ENCODE measurements around the gene TRIM27. TPM values are rescaled to one million over a fixed set of nuclear protein-coding genes. Genes with fewer than 3 reads are reported as not detected.

TRIM27 gene
- total RNA-seq, 1 experiment from 2014 or later: 47.6 TPM

DNA sequence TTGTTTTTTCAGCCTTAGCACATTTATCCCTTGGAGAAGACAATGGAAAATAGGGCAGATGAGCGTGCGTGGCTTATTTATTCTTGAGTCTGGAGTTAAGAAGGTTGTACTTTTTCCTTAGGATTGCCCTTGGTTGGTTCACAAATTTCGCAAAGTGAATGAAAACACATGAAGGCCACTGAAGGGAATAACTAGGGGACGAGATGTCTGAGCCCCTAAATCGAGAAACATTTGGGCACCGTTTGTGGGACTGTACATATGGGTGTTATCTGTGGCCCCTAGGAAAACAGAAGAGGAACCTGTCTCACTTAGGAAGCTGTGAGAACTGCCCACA is 19.4 kb upstream of the TRIM27 start:
- ChIA-PET POLR2A (no interaction called here), CTCF (no interaction called here)
- Histone ChIP-seq H3K4me3 (ENCODE audit: low read depth, low read length) (peak overlapping the region; percentile 72), H3K4me1 (peaks cover 12% of the 10 kb centered on the region), H3K27me3 (replicated peaks; ENCODE audit: control insufficient read depth, insufficient read depth, low read length) (no peaks in the 10 kb centered on the region), H3K36me3 (ENCODE audit: control insufficient read depth, insufficient read depth, low read length) (no peaks in the 10 kb centered on the region; the same call in 1 of the 2 replicates), H3K9me3 (no peaks in the 10 kb centered on the region)
- BruUV-seq (replicated peaks): no TSS peak
- H3K4me1 Mint-ChIP-seq (ENCODE audit: low read depth, unreplicated experiment): peaks cover 57% of the 10 kb centered on the region
- intact Hi-C loops (cut with micrococcal nuclease; ENCODE audit: unreplicated experiment): loop anchor here (1.0 kb wide), 2 partner anchors 74 to 105 kb away; no protein-coding TSS in a partner anchor
- H3K4me3 Mint-ChIP-seq (ENCODE audit: unreplicated experiment): peak overlapping the region; percentile 96
- H3K27ac Mint-ChIP-seq (ENCODE audit: unreplicated experiment): peak overlapping the region; percentile 95
- no peaks in the 10 kb centered on the region for H3K27me3 Mint-ChIP-seq (ENCODE audit: insufficient read depth, unreplicated experiment)
- no peaks in the 10 kb centered on the region for H3K9me3 Mint-ChIP-seq (ENCODE audit: unreplicated experiment)
- TF ChIP-seq, protein P1, sequence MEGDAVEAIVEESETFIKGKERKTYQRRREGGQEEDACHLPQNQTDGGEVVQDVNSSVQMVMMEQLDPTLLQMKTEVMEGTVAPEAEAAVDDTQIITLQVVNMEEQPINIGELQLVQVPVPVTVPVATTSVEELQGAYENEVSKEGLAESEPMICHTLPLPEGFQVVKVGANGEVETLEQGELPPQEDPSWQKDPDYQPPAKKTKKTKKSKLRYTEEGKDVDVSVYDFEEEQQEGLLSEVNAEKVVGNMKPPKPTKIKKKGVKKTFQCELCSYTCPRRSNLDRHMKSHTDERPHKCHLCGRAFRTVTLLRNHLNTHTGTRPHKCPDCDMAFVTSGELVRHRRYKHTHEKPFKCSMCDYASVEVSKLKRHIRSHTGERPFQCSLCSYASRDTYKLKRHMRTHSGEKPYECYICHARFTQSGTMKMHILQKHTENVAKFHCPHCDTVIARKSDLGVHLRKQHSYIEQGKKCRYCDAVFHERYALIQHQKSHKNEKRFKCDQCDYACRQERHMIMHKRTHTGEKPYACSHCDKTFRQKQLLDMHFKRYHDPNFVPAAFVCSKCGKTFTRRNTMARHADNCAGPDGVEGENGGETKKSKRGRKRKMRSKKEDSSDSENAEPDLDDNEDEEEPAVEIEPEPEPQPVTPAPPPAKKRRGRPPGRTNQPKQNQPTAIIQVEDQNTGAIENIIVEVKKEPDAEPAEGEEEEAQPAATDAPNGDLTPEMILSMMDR (IDR thresholded peaks at IDR 0.05; ENCODE audit: insufficient read depth in 1 of 2, low read depth in 1 of 2, low read length in 1 of 2, severe bottlenecking in 1 of 2, unreplicated experiment in 1 of 2): no peak
- peaks cover 56% of the 10 kb centered on the region for H3K36me3 Mint-ChIP-seq (ENCODE audit: insufficient read depth, unreplicated experiment)
- DNase-seq: no peak

DNA sequence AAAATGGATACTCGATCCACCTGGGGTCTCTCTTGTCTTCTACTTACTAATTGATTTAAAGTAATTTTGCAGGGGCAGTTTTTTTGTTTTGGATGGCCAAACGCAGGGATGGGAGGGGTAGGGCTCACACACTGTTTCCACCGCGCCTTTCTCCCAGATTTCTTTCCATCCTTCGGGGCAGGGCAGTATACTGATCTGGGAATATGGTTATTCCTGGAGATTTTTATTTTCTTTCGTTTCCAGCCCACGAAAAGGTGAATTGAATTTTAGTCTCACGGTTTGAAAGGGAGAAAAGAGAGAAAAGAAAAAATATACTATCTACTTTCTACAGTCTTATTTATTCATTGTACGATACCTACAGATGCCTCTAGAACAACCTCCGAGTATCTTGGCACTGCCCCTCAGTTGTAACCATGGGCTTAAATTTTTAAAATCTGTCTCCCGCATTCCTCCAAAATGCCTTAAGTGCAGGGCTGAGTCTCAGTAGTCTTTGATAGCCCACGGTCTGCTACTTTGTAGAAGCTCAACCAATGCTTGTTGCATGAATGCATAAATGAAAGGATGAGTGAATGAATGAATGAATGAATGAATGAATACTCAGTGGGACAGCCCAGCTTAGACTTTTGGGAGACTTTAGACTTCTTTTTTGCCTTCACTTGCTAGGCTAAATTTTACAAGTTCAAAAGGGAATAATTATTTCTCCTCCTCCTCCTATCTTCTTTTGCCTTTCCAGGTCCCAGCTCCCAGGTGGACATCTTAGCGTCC is 18.1 kb upstream of the TRIM27 start:
- H3K4me3 Mint-ChIP-seq (ENCODE audit: unreplicated experiment): peak overlapping the region; percentile 96
- no peaks in the 10 kb centered on the region for H3K27me3 Mint-ChIP-seq (ENCODE audit: insufficient read depth, unreplicated experiment)
- peaks cover 45% of the 10 kb centered on the region for H3K4me1 Mint-ChIP-seq (ENCODE audit: low read depth, unreplicated experiment)
- no peak for DNase-seq
- ChIA-PET POLR2A (no interaction called here), CTCF (no interaction called here)
- Histone ChIP-seq H3K9me3 (no peaks in the 10 kb centered on the region), H3K4me1 (peaks cover 7% of the 10 kb centered on the region; the same call in 1 of the 2 replicates), H3K36me3 (ENCODE audit: control insufficient read depth, insufficient read depth, low read length) (no peaks in the 10 kb centered on the region), H3K27me3 (replicated peaks; ENCODE audit: control insufficient read depth, insufficient read depth, low read length) (no peaks in the 10 kb centered on the region), H3K4me3 (ENCODE audit: low read depth, low read length) (peak overlapping the region; percentile 47)
- no peaks in the 10 kb centered on the region for H3K9me3 Mint-ChIP-seq (ENCODE audit: unreplicated experiment)
- H3K36me3 Mint-ChIP-seq (ENCODE audit: insufficient read depth, unreplicated experiment): peaks cover 50% of the 10 kb centered on the region
- H3K27ac Mint-ChIP-seq (ENCODE audit: unreplicated experiment): peak overlapping the region; percentile 93
- TF ChIP-seq, protein P1 (IDR thresholded peaks at IDR 0.05; ENCODE audit: insufficient read depth in 1 of 2, low read depth in 1 of 2, low read length in 1 of 2, severe bottlenecking in 1 of 2, unreplicated experiment in 1 of 2): no peak
- no TSS peak for BruUV-seq (replicated peaks)
- intact Hi-C loops (cut with micrococcal nuclease; ENCODE audit: unreplicated experiment): loop anchor here (2.0 kb wide), 3 partner anchors 19 to 75 kb away; partner anchors contain the start of gene TRIM27

DNA sequence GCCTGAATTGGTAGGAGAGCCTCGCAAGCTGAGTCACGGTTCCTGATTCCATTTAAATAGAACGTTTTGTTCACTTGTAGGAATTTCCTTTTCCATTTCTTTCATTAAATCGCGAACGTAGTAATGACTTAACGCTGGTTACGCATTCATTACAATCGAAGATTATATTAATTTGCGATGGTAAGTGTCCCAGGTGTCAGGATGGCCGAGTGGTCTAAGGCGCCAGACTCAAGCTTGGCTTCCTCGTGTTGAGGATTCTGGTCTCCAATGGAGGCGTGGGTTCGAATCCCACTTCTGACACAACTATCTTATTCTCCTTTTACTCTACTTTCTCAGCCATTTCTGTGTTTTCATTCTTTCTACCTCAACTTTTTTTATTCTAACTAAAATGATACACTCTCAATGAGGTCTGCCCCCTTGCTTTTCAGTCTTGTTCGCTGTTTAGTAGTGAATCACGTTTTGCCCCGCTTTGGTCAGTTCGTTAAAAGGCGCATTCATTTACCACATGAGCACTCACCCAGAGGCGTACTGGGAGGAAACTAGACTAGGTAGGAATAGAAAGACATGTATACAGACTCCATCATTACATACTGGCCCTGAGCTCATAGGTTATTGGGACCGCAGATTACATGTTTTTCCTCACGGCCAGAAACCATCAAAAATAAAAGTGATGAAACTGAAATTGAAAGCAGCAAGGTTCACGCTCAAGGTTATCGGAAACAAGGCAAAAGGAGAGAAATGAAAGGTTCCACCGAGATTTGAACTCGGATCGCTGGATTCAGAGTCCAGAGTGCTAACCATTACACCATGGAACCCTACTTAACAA is 17.3 kb upstream of the TRIM27 start:
- H3K27me3 Mint-ChIP-seq (ENCODE audit: insufficient read depth, unreplicated experiment): no peaks in the 10 kb centered on the region
- TF ChIP-seq, protein P1 (IDR thresholded peaks at IDR 0.05; ENCODE audit: insufficient read depth in 1 of 2, low read depth in 1 of 2, low read length in 1 of 2, severe bottlenecking in 1 of 2, unreplicated experiment in 1 of 2): no peak
- peak overlapping the region; percentile 96 for H3K4me3 Mint-ChIP-seq (ENCODE audit: unreplicated experiment)
- H3K36me3 Mint-ChIP-seq (ENCODE audit: insufficient read depth, unreplicated experiment): peaks cover 50% of the 10 kb centered on the region
- Histone ChIP-seq H3K27me3 (replicated peaks; ENCODE audit: control insufficient read depth, insufficient read depth, low read length) (no peaks in the 10 kb centered on the region), H3K9me3 (no peaks in the 10 kb centered on the region), H3K36me3 (ENCODE audit: control insufficient read depth, insufficient read depth, low read length) (no peaks in the 10 kb centered on the region), H3K4me1 (peaks cover 7% of the 10 kb centered on the region; the same call in 1 of the 2 replicates), H3K4me3 (ENCODE audit: low read depth, low read length) (peak overlapping the region; percentile 47)
- intact Hi-C loops (cut with micrococcal nuclease; ENCODE audit: unreplicated experiment): loop anchor here (1.0 to 2.0 kb wide), 4 partner anchors 18 to 74 kb away; partner anchors contain the start of gene TRIM27
- peak; percentile 79 to 80 for DNase-seq
- H3K9me3 Mint-ChIP-seq (ENCODE audit: unreplicated experiment): no peaks in the 10 kb centered on the region
- POLR2A ChIA-PET: interaction anchor here (1.1 kb wide), 1 partner anchor 18 kb away, joined by 11 read pairs; the partner anchor contains the start of gene TRIM27
- peak overlapping the region; percentile 93 for H3K27ac Mint-ChIP-seq (ENCODE audit: unreplicated experiment)
- no TSS peak for BruUV-seq (replicated peaks)
- CTCF ChIA-PET: interaction anchor here (1.1 to 2.0 kb wide), 3 partner anchors 19 to 103 kb away, joined by 3 to 4 read pairs (median 4); no protein-coding TSS in a partner anchor
- H3K4me1 Mint-ChIP-seq (ENCODE audit: low read depth, unreplicated experiment): peaks cover 39% of the 10 kb centered on the region
